ENCODE data around the gene LIMCH1.
A peak's percentile ranks its signal among the peaks of the same experiment; 100 is the strongest.
"Not testable (repeated sequence)": the region's sequence is repeated elsewhere in the genome, so short reads cannot be mapped to it uniquely, and the experiment has no call there.

The LIMCH1 gene, protein sequence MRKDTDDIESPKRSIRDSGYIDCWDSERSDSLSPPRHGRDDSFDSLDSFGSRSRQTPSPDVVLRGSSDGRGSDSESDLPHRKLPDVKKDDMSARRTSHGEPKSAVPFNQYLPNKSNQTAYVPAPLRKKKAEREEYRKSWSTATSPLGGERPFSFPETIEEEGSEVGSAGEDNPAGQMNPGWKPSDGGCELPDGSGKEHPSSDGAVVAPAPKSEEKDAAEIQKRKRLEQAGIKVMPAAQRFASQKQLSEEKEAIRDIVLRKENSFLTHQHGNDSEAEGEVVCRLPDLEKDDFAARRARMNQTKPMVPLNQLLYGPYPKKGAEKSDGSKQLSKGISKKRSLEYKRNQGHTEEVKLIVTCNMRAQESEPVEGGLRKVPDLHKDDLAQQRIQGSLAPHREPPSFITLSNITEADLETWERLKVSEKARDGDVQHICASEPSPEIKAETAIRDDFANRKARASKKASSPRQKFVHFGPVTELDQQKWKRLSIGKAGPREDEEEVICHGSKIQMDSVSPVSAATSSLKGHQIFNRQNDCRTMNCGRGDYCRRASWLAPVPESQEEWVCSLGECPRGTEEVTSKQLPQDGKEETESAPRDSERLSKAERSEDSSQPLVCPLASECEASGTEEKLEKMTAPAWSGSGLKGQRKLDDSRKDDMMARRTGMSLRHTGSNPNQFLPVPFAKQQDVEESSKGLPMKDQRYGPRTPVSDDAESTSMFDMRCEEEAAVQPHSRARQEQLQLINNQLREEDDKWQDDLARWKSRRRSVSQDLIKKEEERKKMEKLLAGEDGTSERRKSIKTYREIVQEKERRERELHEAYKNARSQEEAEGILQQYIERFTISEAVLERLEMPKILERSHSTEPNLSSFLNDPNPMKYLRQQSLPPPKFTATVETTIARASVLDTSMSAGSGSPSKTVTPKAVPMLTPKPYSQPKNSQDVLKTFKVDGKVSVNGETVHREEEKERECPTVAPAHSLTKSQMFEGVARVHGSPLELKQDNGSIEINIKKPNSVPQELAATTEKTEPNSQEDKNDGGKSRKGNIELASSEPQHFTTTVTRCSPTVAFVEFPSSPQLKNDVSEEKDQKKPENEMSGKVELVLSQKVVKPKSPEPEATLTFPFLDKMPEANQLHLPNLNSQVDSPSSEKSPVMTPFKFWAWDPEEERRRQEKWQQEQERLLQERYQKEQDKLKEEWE (N-terminal part only)

DNA sequence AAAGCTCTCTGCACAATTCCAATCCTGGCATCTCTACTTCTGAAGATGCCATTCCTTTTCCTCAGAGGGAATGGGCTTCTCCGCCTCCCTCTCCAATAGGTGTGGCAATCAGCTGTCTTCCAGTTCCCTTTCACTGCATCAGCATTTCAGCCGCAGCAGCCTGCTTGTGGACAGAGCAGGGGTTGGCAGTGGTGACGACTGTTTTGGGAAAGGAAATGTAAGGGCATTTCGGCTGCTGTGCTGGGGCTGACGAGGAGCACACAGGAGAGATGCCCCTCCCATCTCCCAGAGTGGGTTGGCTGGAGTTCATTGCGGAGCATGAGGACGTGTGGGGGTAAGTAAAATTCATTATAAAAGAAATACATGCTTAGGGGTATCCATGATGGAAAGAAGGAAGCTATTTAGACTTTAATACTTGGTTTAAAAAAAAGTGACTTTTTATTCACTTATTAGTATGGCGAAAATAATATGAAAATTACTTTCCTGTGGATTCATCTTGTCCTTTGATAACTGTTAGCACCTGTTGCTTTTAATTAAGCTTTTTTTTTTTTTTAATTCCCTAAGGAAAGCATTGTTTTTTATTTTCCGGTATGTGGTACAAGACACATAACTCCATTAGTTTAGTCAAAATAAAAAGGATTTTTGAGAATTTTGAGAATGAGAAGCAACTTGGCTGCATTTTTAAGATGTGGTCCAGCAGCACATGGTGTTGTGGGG is at the start of gene LIMCH1:
Gene LIMCH1 (plus strand): TSS at position 141 of the 717 bp plus-strand sequence. CDS start 67,839 bp downstream, outside the sequence.
- DNase-seq = no peak

DNA sequence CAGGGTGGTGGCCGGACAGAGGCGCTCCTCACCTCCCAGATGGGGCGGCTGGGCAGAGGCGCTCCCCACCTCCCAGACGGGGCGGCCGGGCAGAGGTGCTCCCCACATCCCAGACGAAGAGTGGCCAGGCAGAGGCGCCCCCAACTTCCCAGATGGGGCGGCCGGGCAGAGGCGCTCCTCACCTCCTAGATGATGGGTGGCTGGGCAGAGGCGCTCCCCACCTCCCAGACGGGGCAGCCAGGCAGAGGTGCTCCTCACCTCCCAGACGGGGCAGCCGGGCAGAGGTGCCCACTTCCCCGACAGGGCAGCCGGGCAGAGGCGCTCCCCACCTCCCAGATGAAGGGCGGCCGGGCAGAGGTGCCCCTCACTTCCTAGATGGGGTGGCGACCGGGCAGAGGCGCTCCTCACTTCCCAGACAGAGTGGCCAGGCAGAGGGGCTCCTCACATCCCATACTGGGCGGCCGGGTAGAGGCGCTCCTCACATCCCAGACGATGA is 46.8 kb upstream of the LIMCH1 start:
- DNase-seq = not testable (repeated sequence)

DNA sequence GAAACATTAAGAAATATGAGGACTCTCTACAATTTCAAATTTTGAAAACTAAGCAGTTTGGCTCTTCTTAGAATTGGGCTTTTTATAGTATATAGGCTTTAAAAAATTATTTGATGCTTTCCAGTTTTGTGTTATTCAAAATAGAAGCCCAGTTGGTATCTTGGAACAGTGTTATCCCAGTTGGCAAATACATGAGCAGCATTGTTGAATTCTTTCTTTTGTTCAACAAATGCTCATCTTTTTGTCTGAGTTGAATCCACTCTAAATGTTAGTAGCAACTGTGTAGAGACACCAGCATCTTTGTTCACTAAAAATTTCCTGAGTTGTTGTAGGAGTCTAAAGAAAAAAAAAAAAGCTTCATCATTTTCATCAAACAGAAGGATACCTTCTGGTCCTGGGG is 41.0 kb upstream of the LIMCH1 start:
- no peak for DNase-seq

DNA sequence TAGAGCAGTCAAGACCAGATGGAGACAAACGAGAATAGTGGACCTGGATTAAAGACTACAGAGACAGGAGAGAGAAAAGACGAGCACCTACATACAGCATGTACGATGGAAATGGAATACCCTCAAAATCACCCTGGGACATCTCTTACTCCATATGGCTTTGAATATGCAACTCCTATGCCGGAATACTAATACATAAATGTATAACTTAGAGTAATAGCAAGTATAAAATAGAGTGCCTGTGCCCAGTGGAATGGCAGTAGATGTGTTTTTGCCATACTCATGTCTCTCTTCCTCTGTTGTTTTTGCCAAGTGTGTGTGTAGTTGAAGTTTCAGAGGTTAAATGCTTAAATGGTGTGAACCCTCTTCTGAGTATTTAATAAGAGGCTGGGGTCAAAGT is 39.8 kb upstream of the LIMCH1 start:
- DNase-seq = no peak

DNA sequence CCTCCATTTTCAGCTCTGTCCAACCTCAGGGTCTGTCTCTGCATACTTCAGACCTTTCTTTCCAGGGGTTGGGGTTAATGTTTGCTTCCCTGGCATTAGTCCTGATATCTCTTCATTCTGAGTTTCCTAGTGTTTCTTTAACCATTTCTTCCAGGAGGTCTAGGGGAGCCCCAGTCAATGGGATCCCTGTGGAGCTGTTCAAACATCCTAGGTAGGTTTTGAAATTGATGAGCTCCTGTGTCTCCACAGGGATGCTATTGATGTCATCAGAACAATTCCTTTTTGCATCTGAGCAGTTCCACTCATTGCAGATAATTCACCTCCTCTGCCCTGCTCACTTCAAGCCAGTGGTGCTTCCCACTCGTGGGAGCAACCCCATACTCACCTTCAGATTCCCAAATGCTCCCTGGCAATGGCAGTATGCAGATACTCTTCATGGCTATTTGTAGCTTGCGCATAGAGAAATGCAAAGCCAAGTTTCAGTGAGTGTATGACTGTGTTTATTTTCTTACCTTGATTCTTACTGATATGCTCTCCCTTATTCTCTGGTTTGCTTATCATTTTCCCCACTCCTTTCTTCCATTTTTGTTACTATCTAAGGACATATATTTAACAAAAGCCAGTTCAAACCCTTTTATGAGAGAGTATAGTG is 33.7 kb upstream of the LIMCH1 start:
- DNase-seq = no peak

DNA sequence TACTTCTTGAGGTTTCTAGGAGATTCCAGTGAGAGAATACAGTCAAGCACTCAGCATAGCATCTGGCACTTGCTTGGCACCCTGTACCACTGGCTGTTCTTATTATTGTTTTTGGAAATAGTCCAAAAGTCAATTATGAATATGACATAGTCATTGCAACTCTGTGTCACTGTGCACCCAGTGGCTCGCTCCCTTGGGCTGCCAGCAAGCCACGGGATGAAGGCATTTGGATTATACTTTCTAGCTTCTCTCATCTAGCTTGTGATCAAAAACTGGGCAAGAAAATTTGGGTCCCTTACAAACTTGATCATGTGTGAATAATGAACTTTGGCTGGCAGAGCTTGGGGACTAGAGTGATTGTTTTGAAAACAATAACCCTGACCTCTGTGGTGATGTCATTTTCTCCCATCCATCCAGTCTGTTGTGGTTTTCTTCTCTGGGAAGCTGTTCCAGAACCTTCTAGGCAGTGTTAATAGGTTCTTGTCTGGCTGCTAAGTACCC is 32.7 kb upstream of the LIMCH1 start:
- DNase-seq = no peak

DNA sequence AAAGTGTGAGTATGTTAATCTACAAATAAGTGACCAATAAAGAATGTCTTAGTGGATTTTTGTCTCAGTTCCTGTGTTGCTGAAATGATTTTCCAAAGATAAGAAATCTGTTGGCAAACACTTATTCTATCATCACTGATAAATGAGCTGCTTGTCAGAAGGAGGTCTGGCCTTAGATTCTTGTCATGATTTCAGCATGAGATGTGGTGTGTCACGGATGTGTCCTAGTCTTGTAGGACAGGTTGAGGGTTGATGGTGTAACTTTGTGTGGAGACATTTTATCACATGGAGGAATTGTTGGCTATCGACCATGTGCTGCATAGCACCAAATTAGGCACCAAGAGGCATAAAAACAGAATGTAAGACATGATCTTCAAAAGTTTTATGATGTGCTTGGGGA is 31.8 kb upstream of the LIMCH1 start:
- peak; percentile 55 for DNase-seq

DNA sequence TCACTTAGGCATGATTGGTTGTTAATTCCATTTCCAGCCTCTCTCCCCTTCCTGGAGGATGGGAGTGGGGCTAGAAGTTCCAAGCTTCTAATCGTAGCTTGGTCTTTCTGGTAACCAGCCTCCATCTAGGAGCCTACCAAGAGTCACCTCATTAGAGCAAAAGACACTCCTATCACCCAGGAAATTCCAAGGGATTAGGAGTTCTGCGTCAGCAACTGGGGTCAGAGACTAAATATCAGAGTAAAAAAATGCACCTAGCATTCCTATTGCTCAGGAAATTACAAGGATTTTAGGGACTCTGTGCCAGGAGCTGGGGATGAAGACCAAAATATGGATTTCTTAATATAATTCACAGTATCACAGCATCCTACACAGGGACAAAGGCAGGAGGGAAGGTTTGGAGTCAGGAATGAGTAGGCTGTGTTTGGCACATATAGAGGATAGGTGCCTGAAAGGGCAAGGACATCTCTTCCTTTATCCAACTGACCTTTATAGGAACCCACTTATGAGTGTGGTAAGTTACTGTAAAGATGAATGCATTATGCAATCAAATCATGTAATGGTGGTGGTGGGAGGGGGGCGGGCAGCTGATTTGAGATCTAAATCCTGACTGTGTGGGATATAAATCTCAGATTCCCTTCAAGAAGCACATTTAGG is 30.5 kb upstream of the LIMCH1 start:
- DNase-seq = peak; percentile 60

DNA sequence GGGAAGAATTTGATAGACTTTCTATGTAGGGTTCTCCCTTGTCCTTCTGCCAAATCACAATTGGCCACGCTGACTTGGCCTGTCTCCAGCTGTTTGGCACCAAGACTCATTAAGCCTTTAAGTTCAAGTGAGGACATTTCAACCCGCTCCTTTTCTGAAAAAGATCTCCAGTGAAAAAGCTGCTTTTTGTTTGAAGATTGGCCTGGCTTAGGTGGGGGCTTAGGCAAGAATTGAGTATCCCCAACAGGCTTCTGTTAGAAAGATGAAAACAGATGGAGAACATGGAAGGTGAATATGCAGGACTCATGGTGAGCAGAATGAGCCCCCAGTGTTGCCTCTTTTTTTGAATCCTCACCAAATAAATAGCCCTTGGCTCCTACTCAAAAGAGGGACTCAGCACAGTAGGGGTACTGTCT is 28.5 kb upstream of the LIMCH1 start:
- DNase-seq = no peak

DNA sequence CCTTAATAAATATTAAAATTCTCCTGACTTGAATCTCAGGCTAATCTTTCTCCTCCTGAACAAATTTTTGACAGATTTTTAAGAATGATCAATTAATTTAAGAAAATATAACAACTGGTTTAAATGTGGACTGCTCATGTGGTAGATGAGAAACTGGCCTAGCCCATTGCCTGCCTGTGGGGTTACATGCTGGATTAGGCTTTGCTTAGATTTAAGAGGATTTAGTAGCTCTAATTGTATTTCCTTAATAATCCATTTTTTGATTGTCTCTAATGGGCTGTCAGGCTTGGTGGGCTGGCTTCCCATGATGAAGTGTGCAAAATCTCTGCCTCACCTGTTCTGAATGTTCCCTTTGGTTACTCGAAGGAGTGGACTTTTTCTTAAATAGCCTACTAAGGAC is 27.8 kb upstream of the LIMCH1 start:
- DNase-seq = no peak

DNA sequence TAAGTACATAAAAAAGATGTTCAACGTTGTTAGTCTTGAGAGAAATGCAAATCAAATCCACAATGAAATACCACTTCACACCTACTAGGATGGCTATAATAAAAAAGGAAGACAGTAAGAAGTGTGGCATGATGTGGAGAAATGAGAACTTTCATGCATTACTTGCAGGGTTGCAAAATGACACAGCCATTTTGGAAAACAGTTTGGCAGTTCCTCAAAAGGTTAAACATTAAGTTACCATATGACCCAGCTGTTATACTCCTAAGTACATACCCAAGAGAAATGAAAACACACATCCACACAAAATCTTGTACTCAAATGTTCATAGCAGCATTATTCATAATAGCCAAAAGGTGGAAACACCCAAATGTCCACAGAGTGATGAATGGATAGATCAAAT is 25.8 kb upstream of the LIMCH1 start:
- no peak for DNase-seq

DNA sequence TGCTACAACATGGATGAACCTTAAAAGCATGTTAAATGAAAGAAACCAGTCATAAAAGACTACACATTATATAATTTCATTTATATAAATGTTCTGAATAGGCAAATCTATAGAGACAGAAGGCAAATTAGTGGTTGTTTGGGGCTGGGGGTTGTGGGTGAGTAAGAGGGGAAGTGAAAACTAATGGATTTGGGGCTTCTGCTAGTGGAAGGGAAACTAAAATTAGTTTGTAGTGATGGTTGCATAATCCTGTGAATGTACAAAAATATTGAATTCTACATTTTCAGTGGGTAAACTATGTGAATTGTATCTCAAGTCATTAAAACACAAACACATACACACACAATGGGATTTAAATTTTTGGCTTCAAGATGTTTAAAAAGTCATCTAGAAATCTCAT is 25.4 kb upstream of the LIMCH1 start:
- DNase-seq = no peak

DNA sequence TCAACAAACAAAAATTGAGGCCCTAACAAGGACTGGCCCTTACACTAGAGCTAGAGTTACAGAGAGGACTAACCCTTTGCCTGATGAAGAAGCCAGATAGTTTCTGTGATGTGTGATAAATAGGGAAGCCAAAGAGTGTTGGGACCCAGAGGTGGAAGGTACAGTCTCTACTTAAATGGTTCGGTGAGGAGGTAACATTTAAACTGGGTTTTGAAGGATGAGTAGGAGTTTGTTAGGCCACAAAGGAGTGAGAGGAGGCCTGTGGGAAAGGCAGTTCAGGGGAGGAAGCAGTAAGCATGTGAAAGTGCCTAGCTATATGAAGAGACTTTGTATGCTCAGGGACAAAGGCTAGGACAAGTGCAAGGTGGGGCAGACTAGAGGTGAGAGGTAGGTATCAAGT is 23.8 kb upstream of the LIMCH1 start:
- DNase-seq = no peak

DNA sequence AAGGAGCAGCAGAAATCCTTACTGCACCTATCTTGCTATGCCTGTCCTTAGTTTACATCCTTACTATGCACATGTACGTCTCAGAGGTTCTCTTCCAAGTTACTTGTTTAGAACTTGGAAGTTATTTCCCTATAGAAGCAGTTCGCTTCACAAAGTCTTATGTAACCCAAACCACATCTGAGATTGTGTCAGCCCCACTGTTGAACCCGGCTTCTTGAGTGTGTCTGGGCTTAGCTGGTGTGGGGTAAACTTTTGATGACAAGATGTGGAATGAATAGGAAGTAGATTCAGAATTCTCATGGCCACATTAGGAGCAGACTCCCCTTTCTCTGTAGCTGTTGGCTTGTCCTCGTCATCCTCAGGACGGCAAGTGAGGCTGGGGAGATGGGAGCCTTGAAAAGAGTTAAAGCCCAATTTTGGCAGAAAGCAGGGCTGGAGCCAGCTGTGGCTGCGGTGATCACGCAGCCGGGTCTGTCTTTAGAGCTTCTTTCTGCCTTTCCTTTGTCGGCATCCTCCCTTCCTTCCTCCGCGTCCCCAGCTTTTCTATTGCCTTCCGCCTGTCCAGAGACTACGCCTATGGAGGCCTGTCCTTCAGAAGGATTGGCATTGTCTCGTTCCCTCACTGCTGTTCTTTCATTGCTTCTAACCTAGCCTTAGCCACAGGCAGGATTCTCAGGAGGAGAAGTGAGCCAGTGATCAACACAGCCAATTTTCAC is 23.0 kb upstream of the LIMCH1 start:
- no peak for DNase-seq

DNA sequence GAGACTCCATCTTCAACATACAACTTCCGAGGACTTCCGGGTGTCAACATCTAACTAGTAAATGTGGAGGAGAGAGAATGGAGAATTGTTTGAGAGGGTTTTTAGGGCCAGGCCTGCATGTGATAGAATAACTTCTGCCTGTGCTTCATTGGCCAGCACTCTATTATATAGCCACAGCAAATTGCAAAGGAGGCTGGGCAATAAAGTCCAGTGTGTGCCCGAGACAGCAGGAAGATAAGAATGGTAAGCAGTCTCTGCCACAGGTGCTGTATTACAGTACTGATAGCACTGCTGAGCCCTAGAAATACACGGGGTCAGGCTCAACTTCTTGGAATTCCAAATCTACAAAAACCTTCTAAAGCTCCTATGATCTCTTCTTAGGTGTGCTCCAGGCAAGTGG is 20.8 kb upstream of the LIMCH1 start:
- no peak for DNase-seq

DNA sequence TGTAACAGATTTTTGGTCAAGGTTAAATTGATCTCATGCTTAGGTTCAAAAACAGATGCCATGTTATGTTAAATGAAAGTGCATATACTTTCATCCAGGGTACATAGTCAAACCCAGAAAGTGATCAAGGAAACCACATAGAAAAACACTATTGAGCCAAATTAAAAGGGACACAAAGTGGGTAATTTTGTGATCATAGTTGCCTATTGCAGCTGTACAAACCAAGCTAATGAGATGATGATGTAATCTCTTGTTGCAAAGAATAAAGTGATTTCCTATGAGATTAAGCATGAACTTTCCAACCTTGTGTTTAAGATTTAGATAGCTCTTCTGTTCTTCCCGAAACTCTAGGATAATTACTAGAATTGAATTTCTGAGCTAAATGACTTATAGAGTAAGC is 20.2 kb upstream of the LIMCH1 start:
- no peak for DNase-seq

DNA sequence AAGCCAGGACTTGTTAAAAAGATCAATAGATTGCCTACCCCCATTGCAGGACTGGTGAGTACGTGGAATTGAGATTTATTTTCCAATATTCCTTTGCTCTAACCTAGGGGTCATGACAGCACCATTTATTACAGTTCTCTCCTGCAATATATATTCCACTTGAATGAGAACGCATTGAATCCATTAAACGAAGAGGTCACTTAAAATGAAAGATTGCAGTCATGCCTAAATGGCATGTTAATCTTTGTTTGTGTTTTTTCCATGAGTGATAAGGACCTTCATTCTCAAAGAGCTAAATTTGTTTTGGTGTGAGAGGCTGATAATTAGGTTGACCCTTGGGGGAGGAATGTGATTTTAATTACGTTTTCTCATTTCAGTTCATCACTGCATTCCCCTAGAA is 13.5 kb upstream of the LIMCH1 start:
- no peak for DNase-seq

DNA sequence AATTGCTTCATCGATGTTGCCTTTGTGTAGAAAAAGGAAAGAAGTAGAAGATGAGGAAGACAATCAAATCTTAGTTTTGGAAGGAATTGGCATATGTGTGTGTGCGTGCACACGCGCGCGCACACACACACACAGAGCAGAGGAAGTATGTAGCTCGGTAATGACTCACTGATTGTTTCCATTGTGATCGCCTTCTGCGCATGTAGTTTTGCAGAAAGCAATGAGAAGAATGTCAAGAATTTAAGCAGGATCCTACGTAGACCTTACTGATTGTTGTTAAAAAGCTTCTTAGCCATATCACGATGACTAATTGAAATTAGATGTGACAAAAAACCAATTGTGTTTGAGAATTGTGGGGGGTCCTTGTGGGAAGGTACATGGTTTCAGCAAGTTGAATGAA is 12.8 kb upstream of the LIMCH1 start:
- DNase-seq = peak; percentile 96

DNA sequence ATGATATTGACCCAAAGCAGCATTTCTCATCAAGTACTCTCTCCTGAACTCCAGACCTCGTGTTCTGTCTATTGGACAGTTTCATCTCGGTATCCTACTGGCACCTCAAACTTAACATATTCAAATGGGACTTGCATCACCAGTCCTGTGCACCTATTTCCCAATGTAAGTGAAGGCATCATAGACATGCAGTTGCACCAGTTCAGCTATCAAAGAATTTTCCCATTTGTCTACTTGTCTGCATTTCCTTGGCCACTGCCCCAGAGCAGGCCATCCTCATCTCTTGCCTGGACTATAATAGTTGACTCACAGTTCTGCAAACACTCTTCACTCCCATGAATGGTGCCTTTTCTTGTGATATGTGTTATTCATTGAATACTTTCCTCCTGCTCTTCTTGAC is 11.3 kb upstream of the LIMCH1 start:
- peak; percentile 35 for DNase-seq

DNA sequence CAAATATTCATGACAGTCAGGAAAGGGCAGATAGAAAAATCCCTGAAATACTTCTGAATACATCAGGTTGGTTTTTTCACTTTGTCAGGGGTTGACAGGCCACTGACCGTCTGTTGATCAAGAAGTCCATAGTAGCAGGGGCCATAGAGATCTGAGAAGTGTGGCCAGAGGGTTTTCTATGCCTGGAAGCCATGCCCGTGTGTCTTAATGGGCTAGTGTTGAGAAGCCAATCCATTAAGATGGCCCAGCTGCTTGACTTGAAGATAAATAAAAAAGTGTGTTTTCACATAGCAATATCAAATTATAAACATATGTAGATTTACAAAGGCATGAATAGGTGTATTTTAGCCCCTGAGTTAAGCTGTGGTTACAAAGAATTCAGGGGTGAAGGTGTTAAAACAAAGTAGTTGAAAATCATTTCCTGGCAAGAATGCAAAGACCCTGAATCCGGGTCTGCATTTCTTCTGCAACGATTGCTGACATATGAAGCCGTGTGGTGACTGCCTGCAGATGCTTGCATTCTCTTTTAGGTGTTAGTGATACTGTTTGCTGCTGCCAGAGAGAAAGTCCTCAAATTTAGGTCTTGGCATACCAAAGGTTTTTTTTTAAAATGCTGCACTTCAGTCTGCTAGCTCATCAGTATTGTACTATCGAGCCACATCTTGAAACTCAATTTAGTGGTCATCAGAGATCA is 9.3 kb upstream of the LIMCH1 start:
- peak; percentile 59 for DNase-seq
